IMR-90 (cell line): ENCODE measurements around the gene FBXO17.

Source experiments
- CEBPB ChIP-seq: IDR thresholded peaks from 2 replicates; pipeline ENCODE4 v1.6.1; 2012; ENCODE audit warnings: low read depth, low read length, improper control_type of control experiment
- CHD1 ChIP-seq: IDR thresholded peaks from 2 replicates; pipeline ENCODE4 v1.6.1; 2012; ENCODE audit warnings: low read depth, low read length, improper control_type of control experiment
- CTCF ChIP-seq: conservative IDR thresholded peaks from 2 replicates; pipeline ENCODE4 v1.5.1; 2012; ENCODE audit warnings: mild to moderate bottlenecking, low read depth, low read length, improper control_type of control experiment
- ELK1 ChIP-seq: fragments of 150-350 bp; IDR thresholded peaks from 2 replicates; pipeline ENCODE4 v1.6.1; 2016; ENCODE audit warnings: low read depth, mild to moderate bottlenecking, low read length, moderate library complexity, borderline replicate concordance
- POLR2A ChIP-seq: IDR thresholded peaks from 2 replicates; pipeline ENCODE4 v1.6.1; 2012; ENCODE audit warnings: mild to moderate bottlenecking, low read depth, low read length
- RCOR1 ChIP-seq: IDR thresholded peaks from 2 replicates; pipeline ENCODE4 v1.6.1; 2012; ENCODE audit warnings: mild to moderate bottlenecking, low read length, improper control_type of control experiment; ENCODE audit not compliant: insufficient replicate concordance
- RFX5 ChIP-seq: IDR thresholded peaks from 2 replicates; pipeline ENCODE4 v1.8.0; 2012; ENCODE audit warnings: low read depth, mild to moderate bottlenecking, low read length, moderate library complexity
- USF2 ChIP-seq: fragments of 150-350 bp; IDR thresholded peaks from 2 replicates; pipeline ENCODE4 v1.6.1; 2017; ENCODE audit warnings: mild to moderate bottlenecking, antibody characterized with exemption, low read length, low read depth

GRCh38 chr19:38920602-38921419 is 54.7 kb downstream of the FBXO17 start:
- TF ChIP-seq USF2 (no peak), CTCF (no peak), ELK1 (no peak), RCOR1 (no peak), CEBPB (no peak), CHD1 (no peak), RFX5 (no peak), POLR2A (no peak)
